Bronchial epithelial cell (primary cell): ENCODE data around the gene KANSL1L. TPM values are rescaled to one million over a fixed set of nuclear protein-coding genes. Genes with fewer than 3 reads are reported as not detected.

Experiments
- DNase-seq: peaks from one replicate; pipeline ENCODE4 v3.0.0-alpha.2; 2010; ENCODE audit warnings: low read depth
- FAIRE-seq: peaks from 2 replicates; lab custom pipeline; 2011; peaks lifted over from hg19 to GRCh38; lab: Jason Lieb, UNC
- H3K27me3 ChIP-seq: 2 replicates; pipeline ENCODE4 v1.5.1; 2011; ENCODE audit warnings: low read length; ENCODE audit not compliant: control insufficient read depth, insufficient read depth
- H3K36me3 ChIP-seq: 2 replicates; pipeline ENCODE4 v1.5.1; 2011; ENCODE audit warnings: low read length; ENCODE audit not compliant: control insufficient read depth, insufficient read depth
- H3K4me3 ChIP-seq: 2 replicates; pipeline ENCODE4 v1.5.1; 2011; ENCODE audit warnings: mild to moderate bottlenecking, low read depth, low read length, control low read depth
- total RNA-seq: library from RNA; depleted of rRNA; stranded (reverse); fragments of >200 nt; gene quantifications from 2 replicates; pipeline ENCODE4 v1.2.1, GENCODE V29; 2014
- TF ChIP-seq, protein P1 (sequence below): IDR thresholded peaks from 2 replicates; pipeline ENCODE4 v1.5.1; 2011; ENCODE audit warnings: mild to moderate bottlenecking, moderate library complexity, low read length, control low read depth, inconsistent platforms; ENCODE audit not compliant: insufficient read depth, severe bottlenecking

The KANSL1L gene
- total RNA-seq, 1 donor from 2014 or later: 8.7 TPM

DNA sequence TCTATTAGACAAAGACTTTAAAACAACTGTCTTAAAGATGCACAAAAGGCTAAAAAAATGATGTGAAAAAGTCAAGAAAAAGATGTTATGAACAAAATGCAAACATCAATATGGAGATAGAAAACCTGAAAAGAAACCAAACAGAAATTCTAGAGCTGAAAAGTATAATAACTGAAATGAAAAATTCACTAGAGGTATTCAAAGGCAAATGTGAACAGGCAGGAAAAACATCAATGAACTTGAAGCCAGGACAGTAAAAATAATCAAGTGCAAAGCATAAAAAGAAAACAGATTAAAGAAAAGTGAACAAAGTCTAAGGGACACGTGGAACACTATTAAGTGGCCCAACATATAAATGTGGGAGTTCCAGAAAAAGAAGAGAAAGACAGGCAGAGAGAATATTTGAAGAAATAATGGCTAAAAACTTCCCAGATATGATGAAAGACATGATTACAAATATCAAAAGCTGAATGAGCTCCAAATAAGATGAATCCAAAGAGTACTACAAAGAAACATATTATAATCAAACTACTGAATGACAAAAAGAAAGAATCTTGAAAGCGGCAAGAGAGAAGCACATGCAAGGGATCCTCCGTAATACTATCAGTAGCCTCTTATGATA lies 57.5 kb downstream of the KANSL1L start:
- FAIRE-seq: no peak

DNA sequence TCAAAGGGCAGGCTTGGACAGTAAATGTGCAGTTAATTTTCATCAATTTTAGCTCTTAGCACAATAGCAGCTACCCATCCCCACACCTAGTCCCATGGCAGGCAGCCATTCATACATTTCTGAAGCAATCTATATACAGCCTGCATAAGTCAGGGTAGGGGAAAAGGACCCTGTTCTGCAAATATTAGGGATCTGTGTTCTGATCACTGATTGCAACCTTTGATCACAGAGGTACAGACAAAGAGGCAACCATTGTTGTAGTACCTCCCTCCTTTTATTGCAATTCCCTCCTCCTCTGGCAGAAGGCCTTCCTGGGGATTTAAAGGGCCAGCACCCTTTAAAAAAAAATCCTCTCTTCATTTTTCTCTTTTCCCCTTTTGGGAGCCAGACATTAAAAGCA lies 58.3 kb downstream of the KANSL1L start:
- no peaks in the 10 kb centered on the region for H3K36me3 ChIP-seq
- FAIRE-seq (no peak), DNase-seq (no peak)
- no peaks in the 10 kb centered on the region for H3K27me3 ChIP-seq
- TF ChIP-seq, protein P1, sequence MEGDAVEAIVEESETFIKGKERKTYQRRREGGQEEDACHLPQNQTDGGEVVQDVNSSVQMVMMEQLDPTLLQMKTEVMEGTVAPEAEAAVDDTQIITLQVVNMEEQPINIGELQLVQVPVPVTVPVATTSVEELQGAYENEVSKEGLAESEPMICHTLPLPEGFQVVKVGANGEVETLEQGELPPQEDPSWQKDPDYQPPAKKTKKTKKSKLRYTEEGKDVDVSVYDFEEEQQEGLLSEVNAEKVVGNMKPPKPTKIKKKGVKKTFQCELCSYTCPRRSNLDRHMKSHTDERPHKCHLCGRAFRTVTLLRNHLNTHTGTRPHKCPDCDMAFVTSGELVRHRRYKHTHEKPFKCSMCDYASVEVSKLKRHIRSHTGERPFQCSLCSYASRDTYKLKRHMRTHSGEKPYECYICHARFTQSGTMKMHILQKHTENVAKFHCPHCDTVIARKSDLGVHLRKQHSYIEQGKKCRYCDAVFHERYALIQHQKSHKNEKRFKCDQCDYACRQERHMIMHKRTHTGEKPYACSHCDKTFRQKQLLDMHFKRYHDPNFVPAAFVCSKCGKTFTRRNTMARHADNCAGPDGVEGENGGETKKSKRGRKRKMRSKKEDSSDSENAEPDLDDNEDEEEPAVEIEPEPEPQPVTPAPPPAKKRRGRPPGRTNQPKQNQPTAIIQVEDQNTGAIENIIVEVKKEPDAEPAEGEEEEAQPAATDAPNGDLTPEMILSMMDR: no peak
- H3K4me3 ChIP-seq: no peak overlapping the region

More for the DNA sequence above, 57.5 kb downstream of the KANSL1L start:
- TF ChIP-seq, protein P1: no peak
- Histone ChIP-seq H3K4me3 (no peak overlapping the region), H3K27me3 (no peaks in the 10 kb centered on the region), H3K36me3 (no peaks in the 10 kb centered on the region)
- DNase-seq: no peak

DNA sequence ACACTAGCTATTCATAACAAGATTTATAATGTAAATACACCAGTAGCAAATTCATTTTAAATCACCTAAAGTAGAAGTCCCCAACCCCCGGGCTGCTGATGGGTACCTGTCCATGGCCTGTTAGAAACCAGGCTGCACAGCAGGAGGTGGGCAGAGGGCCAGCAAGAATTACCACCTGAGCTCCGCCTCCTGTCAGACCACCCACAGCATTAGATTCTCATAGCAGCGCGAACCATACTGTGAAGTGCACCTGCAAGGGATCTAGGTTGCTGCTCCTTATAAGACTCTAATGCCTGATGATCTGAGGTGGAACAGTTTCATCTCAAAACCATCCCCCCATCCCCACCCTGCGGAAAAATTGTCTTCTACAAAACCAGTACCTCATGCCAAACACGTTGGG lies 71.3 kb downstream of the KANSL1L start:
- no peak for FAIRE-seq
- TF ChIP-seq, protein P1: no peak
- Histone ChIP-seq H3K36me3 (no peaks in the 10 kb centered on the region), H3K4me3 (no peak overlapping the region), H3K27me3 (no peaks in the 10 kb centered on the region)
- DNase-seq: no peak

DNA sequence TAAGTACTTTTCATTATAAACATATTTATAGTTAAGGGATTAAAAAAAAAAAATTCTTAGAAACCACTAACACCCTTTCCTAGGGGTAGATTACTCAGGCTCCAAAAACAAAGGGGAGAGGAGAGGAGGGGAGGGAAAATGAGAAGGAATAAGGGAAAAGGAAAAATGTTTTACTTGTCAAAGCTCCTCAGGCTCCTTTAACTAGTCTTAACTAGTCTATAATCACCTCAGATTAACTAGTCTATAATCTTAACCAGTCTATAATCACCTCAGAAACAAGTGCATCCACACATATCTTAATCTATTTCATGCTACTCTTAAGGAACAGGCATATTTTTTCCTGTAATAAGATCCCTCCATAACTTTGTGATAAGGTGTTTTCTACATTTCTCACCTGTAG lies 76.4 kb downstream of the KANSL1L start:
- Histone ChIP-seq H3K4me3 (no peak overlapping the region), H3K36me3 (no peaks in the 10 kb centered on the region), H3K27me3 (no peaks in the 10 kb centered on the region)
- DNase-seq (no peak), FAIRE-seq (no peak)
- TF ChIP-seq, protein P1: no peak

DNA sequence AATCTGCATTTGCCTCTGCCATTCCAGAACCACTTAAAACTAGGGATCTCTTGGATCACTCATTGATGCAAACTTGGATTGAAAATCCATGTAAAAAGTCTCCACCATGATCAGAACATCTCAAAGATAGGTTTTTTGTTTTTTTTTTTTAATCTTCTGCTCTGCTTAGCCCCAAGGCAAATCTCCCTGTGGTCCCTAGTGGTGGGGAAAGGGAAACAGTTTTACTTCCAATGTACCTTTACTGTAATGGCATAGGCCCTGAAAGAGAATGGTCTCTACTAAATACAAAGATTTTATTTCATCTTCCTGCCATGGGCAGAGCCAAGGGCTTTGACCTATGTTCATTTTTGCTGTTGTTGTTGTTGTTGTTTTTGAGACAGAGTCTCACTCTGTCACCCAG lies 78.4 kb downstream of the KANSL1L start:
- TF ChIP-seq, protein P1: no peak
- FAIRE-seq (no peak), DNase-seq (no peak)
- H3K4me3 ChIP-seq: no peak overlapping the region
- no peaks in the 10 kb centered on the region for H3K27me3 ChIP-seq
- H3K36me3 ChIP-seq: no peaks in the 10 kb centered on the region

DNA sequence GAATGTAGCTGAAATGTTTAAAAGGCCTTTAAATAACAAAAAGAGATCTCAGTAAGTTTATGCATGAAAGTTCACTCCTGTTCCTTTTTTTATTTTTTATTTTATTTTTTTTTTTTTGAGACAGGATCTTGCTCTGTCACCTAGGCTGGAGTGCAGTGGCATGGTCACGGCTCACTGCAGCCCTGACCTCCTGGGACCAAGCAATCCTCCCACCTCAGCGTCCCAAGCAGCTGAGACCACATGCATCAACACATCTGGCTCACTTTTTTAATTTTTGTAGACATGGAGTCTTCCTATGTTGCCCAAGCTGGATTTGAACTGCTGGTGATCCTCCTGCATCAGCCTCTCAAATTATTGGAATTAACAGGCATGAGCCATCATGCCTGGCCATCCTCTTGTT lies 84.3 kb downstream of the KANSL1L start:
- no peak overlapping the region for H3K4me3 ChIP-seq
- DNase-seq: no peak
- FAIRE-seq: no peak
- TF ChIP-seq, protein P1: no peak
- H3K27me3 ChIP-seq: no peaks in the 10 kb centered on the region
- no peaks in the 10 kb centered on the region for H3K36me3 ChIP-seq
